ENCODE measurements around the gene GATA3. TPM values are rescaled to one million over a fixed set of nuclear protein-coding genes. Genes with fewer than 3 reads are reported as not detected.
A peak's percentile ranks its signal among the peaks of the same experiment; 100 is the strongest.

The GATA3 gene
- total RNA-seq, 2 experiments from 2014 or later, result 24.4 to 27.2 TPM

DNA sequence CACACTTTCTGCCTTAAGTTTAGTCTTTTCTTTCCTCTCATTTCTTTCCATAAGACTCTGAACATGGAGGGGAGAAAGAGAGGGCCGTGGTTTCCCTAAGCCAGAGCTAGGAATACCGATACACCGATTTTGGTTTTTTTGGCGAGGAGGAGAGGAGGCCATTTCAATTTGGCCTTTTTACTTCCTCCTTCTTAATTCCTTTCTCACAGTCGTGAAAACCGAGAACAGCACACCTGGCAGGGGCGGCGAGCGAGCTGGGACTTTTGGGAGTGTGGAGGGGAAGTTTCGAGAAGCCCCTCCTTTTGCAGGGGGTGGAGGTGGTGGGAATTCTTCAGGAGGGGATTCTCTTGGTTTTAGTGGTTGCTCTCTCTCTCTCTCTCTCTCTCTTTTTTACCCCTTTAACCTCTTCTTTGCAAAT, 6.2 kb downstream of the GATA3 start:
- no peaks in the 10 kb centered on the region for H3K27me3 Mint-ChIP-seq
- DNase-seq, result no peak
- no peaks in the 10 kb centered on the region for H3K9me3 Mint-ChIP-seq
- peak overlapping the region; percentile 89 for H3K4me3 Mint-ChIP-seq
- H3K36me3 Mint-ChIP-seq (ENCODE audit: low read depth), result peaks cover 86% of the 10 kb centered on the region
- ATAC-seq, result no peak
- peaks cover 79% of the 10 kb centered on the region for H3K4me1 Mint-ChIP-seq (ENCODE audit: low read depth)
- H3K27ac Mint-ChIP-seq, result peak overlapping the region; percentile 98
- ChIA-PET POLR2A (interaction anchor here (0.6 to 2.5 kb wide), 8 partner anchors 10 to 342 kb away, joined by 3 to 9 read pairs (median 4); no protein-coding TSS in a partner anchor), CTCF (interaction anchor here (1.1 to 2.0 kb wide), 5 partner anchors 8 to 384 kb away, joined by 3 to 6 read pairs (median 4); no protein-coding TSS in a partner anchor)
- intact Hi-C loops (cut with micrococcal nuclease), result loop anchor here (2.0 kb wide), 1 partner anchor 182 kb away; no protein-coding TSS in a partner anchor
- TF ChIP-seq, protein P1, sequence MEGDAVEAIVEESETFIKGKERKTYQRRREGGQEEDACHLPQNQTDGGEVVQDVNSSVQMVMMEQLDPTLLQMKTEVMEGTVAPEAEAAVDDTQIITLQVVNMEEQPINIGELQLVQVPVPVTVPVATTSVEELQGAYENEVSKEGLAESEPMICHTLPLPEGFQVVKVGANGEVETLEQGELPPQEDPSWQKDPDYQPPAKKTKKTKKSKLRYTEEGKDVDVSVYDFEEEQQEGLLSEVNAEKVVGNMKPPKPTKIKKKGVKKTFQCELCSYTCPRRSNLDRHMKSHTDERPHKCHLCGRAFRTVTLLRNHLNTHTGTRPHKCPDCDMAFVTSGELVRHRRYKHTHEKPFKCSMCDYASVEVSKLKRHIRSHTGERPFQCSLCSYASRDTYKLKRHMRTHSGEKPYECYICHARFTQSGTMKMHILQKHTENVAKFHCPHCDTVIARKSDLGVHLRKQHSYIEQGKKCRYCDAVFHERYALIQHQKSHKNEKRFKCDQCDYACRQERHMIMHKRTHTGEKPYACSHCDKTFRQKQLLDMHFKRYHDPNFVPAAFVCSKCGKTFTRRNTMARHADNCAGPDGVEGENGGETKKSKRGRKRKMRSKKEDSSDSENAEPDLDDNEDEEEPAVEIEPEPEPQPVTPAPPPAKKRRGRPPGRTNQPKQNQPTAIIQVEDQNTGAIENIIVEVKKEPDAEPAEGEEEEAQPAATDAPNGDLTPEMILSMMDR (IDR thresholded peaks at IDR 0.05), result no peak

DNA sequence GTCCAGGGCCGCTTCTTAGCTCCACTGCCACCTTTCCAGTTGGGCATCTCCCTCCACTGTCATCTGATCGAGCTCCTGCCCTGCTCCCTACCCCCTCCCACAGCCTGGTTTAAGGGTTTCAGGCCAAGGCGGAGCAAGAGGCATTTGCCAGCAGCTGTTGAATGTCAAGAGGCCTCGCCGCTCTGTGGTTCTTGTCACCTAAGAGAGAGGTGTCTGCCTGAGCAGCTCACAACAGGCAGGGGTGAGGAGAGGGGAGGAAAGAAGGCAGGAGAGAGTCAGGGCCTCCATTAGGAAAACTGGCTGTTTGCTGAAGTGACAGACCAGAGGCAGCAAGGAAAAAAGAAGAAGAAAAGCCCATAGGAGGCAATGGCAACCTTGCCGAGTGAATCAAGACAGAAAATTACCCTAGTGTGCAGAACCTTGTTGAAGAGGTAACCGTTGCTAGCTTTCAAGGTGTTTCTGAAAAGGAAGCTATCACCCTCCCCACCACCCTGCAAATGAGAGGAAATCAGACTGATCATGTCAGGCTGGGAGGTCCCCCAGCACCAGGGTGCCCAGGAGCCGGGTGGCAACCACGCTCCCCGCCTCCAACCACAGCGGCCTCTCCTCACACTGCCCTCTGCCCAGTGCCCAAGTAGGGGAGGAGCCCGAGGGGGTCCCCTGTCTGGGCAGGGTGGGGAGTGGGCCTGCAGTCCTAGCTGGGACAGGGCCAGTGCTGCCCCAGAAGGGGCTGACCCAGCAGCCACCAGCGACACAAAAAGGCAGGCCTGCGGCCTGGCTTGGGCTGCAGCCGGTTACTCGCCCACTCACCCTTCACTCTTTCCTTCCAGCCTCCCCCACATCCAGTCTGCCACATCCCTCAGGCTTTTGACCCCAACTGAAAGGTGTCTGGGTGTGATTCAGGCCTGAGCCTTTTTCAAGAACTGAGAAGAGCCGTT, 7.1 kb downstream of the GATA3 start:
- peak; percentile 55 for ATAC-seq
- H3K9me3 Mint-ChIP-seq, result no peaks in the 10 kb centered on the region

DNA sequence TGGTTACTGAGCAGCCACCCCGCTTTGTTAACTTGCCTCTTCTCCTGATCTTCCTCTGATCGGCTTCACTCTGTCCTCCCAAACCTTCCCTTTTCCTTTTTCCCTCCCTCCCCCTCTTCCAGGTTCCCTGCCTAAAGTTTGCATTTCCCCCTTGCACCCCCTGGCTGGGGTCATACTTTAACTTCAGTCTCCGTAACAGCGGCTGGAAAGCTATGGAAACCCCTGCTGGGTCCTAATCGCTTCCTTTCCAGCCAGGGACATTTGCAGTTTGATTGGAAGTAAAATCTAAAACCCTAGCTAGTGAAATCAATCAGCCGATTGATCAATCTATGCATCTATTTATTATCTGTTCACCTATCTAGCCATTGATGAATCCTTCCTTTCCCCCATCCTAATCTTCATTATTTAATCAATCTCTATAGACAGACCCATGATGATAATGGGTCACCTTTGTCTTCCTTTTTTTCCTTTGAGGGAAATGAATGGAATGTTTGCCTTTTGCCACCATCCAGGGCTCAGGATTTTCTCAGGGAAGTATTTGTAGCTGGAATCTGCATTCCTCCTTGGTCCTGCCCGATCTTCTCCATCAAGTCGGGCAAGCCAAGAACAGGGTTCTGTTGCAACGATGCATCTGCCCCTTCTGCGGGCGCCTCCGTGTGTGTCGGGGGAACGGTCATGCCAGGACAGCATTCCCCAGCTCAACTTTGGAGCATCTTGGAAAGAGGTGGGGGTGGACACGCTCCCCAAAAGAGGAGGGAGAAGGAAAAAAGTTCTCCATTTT, 8.8 kb downstream of the GATA3 start:
- no peak for ATAC-seq
- Mint-ChIP-seq H3K4me1 (ENCODE audit: low read depth) (peaks cover 89% of the 10 kb centered on the region), H3K4me3 (peak overlapping the region; percentile 15), H3K27ac (peak overlapping the region; percentile 98), H3K36me3 (ENCODE audit: low read depth) (peaks cover 91% of the 10 kb centered on the region), H3K27me3 (no peaks in the 10 kb centered on the region), H3K9me3 (no peaks in the 10 kb centered on the region)
- TF ChIP-seq, protein P1 (IDR thresholded peaks at IDR 0.05), result no peak
- no peak for DNase-seq
- ChIA-PET POLR2A (interaction anchor here (0.7 kb wide), 1 partner anchor 59 kb away, joined by 3 read pairs; no protein-coding TSS in a partner anchor), CTCF (no interaction called here)
- intact Hi-C loops (cut with micrococcal nuclease), result no loop called here

More for the DNA sequence above, 7.1 kb downstream of the GATA3 start:
- Mint-ChIP-seq H3K27me3 (no peaks in the 10 kb centered on the region), H3K36me3 (ENCODE audit: low read depth) (peaks cover 90% of the 10 kb centered on the region), H3K4me3 (peak overlapping the region; percentile 89), H3K4me1 (ENCODE audit: low read depth) (peaks cover 87% of the 10 kb centered on the region), H3K27ac (peak overlapping the region; percentile 98)
- DNase-seq, result peak; percentile 83
- intact Hi-C loops (cut with micrococcal nuclease), result loop anchor here (2.0 kb wide), 1 partner anchor 181 kb away; no protein-coding TSS in a partner anchor
- ChIA-PET POLR2A (interaction anchor here (0.6 to 2.5 kb wide), 7 partner anchors 10 to 341 kb away, joined by 3 to 9 read pairs (median 4); no protein-coding TSS in a partner anchor), CTCF (interaction anchor here (0.7 to 1.4 kb wide), 4 partner anchors 9 to 374 kb away, joined by 3 to 6 read pairs (median 3); no protein-coding TSS in a partner anchor)
- TF ChIP-seq, protein P1 (IDR thresholded peaks at IDR 0.05), result no peak

DNA sequence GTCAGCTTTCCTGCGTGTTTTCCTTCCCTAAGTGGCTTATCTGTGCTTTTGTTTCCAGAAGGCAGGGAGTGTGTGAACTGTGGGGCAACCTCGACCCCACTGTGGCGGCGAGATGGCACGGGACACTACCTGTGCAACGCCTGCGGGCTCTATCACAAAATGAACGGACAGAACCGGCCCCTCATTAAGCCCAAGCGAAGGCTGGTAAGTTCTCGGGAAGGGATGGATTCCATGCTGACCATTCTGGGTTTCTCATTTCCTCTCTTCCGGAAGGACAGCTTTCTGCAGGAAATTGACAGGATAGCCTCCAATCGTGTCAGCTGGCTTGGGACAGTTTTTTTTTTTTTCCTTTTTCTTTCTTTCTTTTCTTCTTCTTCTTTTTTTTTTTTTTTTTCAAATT, 9.4 kb downstream of the GATA3 start:
- DNase-seq, result no peak
- no peak overlapping the region for H3K27ac Mint-ChIP-seq
- peaks cover 90% of the 10 kb centered on the region for H3K4me1 Mint-ChIP-seq (ENCODE audit: low read depth)
- H3K27me3 Mint-ChIP-seq, result no peaks in the 10 kb centered on the region
- POLR2A ChIA-PET, result no interaction called here
- TF ChIP-seq, protein P1 (IDR thresholded peaks at IDR 0.05), result no peak
- no peak for ATAC-seq
- H3K9me3 Mint-ChIP-seq, result no peaks in the 10 kb centered on the region
- CTCF ChIA-PET, result no interaction called here
- H3K4me3 Mint-ChIP-seq, result no peak overlapping the region
- peaks cover 92% of the 10 kb centered on the region for H3K36me3 Mint-ChIP-seq (ENCODE audit: low read depth)
- intact Hi-C loops (cut with micrococcal nuclease), result no loop called here

Measured in activated CD8-positive, alpha-beta T cell treated with anti-CD3 and anti-CD28 coated beads for 36 hours (primary cell).